COLO829 (cell line): ENCODE measurements around the gene EIF3K.

ENCODE experiments used
- DNase-seq: peaks from one replicate; pipeline ENCODE4 v3.0.0; 2012; ENCODE audit warnings: low spot score

EIF3K gene

DNA sequence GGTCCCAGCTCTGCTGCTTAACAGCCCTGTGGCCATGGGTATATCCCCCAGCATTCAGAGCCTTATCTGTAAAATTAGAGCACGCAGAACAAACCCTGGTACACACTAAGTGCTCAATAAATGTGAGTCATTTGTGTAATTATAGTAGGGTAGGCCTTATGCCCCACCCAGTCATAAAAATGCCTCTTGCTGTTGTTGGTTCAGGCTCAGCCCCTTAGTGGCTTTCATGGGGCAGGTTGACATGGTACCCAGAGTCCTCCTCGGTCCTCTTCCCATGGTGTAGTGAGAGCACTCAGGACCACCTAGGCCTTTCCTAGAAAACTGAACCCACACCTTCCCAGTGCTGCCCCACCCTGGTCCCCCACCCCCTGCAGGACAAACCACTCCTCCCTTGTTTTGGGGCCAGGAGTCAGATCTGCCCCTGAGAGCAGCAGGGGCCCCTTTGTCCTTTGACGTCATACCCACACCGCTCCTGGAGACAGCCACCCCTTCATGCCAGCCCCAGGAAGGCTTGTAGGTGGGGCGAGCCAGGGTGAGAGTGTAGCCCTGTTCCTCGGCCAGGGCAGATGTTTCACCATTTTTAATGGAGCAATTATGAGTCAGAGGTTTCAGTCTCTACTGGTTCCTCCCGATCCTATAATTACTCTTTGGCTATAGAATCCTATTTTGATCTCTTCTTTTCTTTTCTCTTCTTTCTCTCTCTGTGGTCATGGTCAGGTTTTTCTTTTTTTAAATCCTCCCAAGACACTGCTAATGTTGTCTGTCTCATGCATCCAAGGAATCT, 65.3 kb downstream of the EIF3K start:
- peak; percentile 89 for DNase-seq

DNA sequence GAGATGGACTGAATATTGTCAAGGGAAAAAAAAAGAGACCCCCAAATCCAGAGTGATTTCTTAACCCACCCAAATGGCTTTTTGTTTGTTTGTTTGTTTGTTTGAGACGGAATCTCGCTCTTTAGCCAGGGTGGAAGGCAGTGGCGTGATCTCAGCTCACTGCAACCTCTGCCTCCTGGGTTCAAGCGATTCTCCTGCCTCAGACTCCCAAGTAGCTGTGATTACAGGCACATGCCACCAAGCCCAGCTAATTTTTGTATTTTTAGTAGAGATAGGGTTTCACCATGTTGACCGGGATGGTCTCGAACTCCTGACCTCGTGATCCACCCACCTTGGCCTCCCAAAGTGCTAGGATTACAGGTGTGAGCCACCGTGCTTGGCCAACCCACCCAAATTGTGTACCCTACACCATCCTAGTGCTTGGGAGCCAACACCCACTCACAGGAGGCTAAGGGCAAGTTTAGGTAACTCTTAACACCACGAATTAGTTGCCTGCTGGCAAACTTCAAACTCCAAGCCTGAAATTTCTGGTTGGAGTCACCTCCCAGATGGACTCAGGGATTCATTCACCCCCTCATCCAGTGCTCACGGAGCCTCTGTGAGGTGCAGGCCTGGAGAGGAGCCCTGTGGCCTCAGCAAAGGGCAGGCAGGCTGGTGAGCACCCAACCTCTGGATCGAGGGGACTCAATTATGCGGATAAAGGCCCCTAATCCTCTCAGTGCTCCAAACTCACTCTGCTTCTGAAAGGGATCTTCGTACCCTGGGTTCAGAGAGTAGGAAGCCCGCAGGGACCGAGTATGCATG, 66.1 kb downstream of the EIF3K start:
- DNase-seq: no peak

DNA sequence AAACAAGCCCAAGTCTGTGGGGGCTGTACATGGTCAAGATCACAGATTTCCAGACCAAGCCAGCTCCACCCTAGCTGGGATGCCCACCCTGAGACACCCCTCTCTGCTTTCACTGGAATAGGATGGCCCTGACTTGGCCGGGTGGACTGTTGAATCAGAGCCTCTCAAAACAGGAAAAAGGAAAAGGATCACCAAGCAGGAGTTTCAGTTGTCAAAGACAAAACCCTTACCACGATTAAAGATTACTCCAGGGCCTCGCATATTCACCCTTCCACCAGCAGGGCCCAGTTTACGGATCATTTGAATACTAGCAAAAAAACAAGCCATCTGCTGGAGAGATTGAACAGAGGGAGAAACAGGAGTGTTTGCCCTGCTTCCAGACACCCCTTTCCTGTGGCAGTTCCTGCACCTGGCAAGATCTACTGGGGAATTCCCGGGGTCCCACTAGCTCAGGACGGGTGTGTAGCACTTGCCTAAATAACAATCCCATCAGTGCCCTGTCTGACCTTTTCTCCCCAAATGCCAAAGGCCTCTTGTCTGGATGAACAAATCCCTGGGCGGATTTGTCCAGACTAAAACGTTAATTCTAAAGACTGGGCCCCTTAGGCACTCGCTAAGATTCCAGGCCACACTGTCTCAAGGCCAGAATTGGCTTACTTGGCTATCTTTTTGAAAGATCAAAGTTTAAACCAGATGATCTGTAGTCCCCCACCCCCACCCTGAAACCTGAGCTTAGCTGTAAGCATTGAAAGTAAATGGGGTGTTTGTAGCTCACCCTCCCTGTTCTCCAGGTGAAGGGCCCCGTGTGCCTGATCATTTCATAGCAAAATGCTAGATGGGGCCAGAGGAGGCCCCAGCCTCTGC, 66.9 kb downstream of the EIF3K start:
- DNase-seq: no peak

DNA sequence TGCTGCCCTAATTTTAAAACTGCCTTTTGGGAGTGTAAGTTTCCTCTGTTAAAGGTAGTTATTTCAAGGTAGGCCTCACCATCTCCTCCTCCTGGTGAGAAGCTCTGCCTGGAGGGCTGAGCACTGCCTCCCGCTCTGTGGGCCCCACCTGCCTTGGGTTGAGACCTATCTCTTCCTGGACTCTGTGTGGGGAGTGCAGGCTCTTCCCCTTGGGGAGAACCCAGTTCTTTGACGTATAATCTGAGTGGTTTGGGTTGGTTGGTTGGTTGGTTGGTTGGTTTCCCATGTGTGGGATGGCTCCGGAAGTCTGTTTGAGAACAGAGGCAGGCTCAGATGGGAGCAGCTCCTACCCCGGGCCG, 67.5 kb downstream of the EIF3K start:
- no peak for DNase-seq
